CD4-positive, alpha-beta T cell (primary cell): Measurements from ENCODE around the gene CYBA. TPM values are rescaled to one million over a fixed set of nuclear protein-coding genes. Genes with fewer than 3 reads are reported as not detected.
A peak's percentile ranks its signal among the peaks of the same experiment; 100 is the strongest.

Source experiments
- ATAC-seq: fragments of 200-7000 bp; cut with Tn5 transposase; one replicate; pipeline ENCODE4 v1.10.0; 2022; ENCODE audit warnings: mild to moderate bottlenecking; ENCODE audit not compliant: poor library complexity
- CTCF ChIA-PET: fragments of 350-600 bp; sonication (Branson Sonifier 250); formaldehyde crosslinking; loops from one replicate; lab custom pipeline; 2021; ENCODE audit warnings: antibody characterized with exemption, inconsistent platforms; lab: Charles Lee
- POLR2A ChIA-PET: fragments of 350-600 bp; sonication (Branson Sonifier 250); formaldehyde crosslinking; loops from one replicate; lab custom pipeline; 2021; ENCODE audit warnings: antibody characterized with exemption, inconsistent platforms; lab: Charles Lee
- DNase-seq, 14 experiments: peaks; one replicate each; pipeline ENCODE4 v3.0.0-alpha.2; 2013 to 2020; ENCODE audit warnings: mixed read lengths in 2 of 14
- H3K27ac ChIP-seq, 2 donors: one replicate each; pipeline versions ENCODE4 v1.5.1 to v1.7.0; 2013; ENCODE audit warnings: low read length in 2 of 2, low read depth in 1 of 2, mild to moderate bottlenecking in 1 of 2
- H3K27me3 ChIP-seq, 2 experiments: 1 replicate in 1 of 2; 2 replicates in 1 of 2; pipeline versions ENCODE4 v1.6.1 to v1.7.0; 2013; ENCODE audit warnings: low read length in 2 of 2, control low read depth in 1 of 2, mild to moderate bottlenecking in 1 of 2, moderate library complexity in 1 of 2; ENCODE audit not compliant: insufficient read depth in 2 of 2, control insufficient read depth in 1 of 2
- H3K36me3 ChIP-seq: one replicate; pipeline ENCODE4 v1.6.1; 2013; ENCODE audit warnings: low read length, control low read depth; ENCODE audit not compliant: insufficient read depth
- H3K4me1 ChIP-seq: one replicate; pipeline ENCODE4 v1.6.1; 2013; ENCODE audit warnings: low read length, control low read depth; ENCODE audit not compliant: insufficient read depth
- H3K4me3 ChIP-seq: one replicate; pipeline ENCODE4 v1.5.1; 2013; ENCODE audit warnings: mild to moderate bottlenecking, low read length, moderate library complexity
- H3K9me3 ChIP-seq, 2 experiments: 1 replicate in 1 of 2; 2 replicates in 1 of 2; pipeline versions ENCODE4 v1.6.1 to v1.7.0; 2013; ENCODE audit warnings: low read length in 2 of 2, mild to moderate bottlenecking in 2 of 2, control low read depth in 1 of 2, moderate library complexity in 1 of 2; ENCODE audit not compliant: control insufficient read depth in 1 of 2, insufficient read depth in 1 of 2
- H3K27ac Mint-ChIP-seq: one replicate; pipeline ENCODE4 v1.8.0; 2020; ENCODE audit warnings: mixed read lengths
- H3K27me3 Mint-ChIP-seq: one replicate; pipeline ENCODE4 v1.8.0; 2021; ENCODE audit warnings: mixed read lengths
- H3K36me3 Mint-ChIP-seq: one replicate; pipeline ENCODE4 v1.8.0; 2021; ENCODE audit warnings: low read depth, mixed read lengths
- H3K4me1 Mint-ChIP-seq: one replicate; pipeline ENCODE4 v1.8.0; 2021; ENCODE audit warnings: low read depth, mixed read lengths
- H3K4me3 Mint-ChIP-seq: one replicate; pipeline ENCODE4 v1.8.0; 2020; ENCODE audit warnings: mild to moderate bottlenecking, mixed read lengths
- H3K9me3 Mint-ChIP-seq: one replicate; pipeline ENCODE4 v1.8.0; 2020; ENCODE audit warnings: mixed read lengths
- intact Hi-C, 2 experiments: fragments of 100-400 bp; cut with DNase I in 1 of 2; cut with micrococcal nuclease in 1 of 2; formaldehyde crosslinking; loops; one replicate each; pipeline versions ENCODE4 v1.15.1 to v1.9.0; 2023 to 2025; cut with DNase I, micrococcal nuclease
- total RNA-seq, 174 experiments: library from RNA in 2 of 174; stranded (reverse) in 2 of 174; gene quantifications; one replicate each; pipeline ENCODE4 v1.2.3 and lab custom pipeline; 2021 to 2026
- TF ChIP-seq, protein P1 (sequence below): fragments of 200-600 bp; IDR thresholded peaks from one replicate; pipeline ENCODE4 v1.8.0; 2022; ENCODE audit warnings: antibody characterized with exemption, mild to moderate bottlenecking

CYBA gene
- total RNA-seq, 2 experiments from 2014 or later: 292 to 294 TPM

DNA sequence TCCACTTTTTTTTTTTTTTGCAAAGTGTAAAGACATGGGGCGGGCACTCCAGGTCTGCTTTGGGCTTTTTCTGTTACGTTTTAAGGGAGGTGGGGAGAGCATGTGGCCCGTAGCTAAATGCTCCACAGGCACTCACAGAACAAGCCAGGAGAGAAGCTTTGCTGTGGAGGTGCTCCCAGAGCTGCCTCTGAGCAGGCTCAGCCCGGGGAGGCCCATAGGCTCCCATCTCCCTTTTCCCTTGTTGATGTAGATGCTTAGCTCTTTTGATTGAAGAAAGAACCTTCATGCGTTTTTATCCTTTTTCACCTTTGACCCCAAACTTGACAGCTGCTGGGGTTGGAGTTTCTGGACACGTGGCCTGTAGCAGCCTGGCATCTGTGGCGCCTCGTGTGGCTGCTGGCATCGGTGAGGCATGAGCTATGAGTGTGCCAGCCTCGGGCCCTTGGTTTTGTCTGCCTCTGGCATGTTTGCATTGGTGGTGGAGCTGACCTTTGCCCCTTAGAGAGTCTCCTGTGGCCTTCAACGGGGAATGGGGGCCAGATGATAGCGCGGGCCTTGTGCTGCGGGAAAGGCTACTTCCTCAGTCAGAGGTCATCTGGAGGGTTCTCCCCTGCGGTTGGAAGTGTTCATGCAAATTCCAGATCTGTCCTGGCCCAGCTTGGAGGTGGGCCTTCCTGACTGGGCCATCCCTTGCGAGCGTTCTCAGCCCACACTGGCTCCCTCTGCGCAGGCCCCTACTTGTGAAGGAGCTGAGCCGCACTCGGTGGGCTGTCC lies 32.5 kb downstream of the CYBA start:
- H3K9me3 ChIP-seq: no peaks in the 10 kb centered on the region
- no peak overlapping the region for H3K4me3 ChIP-seq
- peaks cover 50% of the 10 kb centered on the region for H3K36me3 ChIP-seq
- H3K4me3 Mint-ChIP-seq: no peak overlapping the region
- peaks cover 41% of the 10 kb centered on the region for H3K4me1 ChIP-seq
- H3K27ac ChIP-seq: peak overlapping the region in 1 of 2 donors; percentile 71
- ChIA-PET POLR2A (no interaction called here), CTCF (no interaction called here)
- no peak for ATAC-seq
- no peaks in the 10 kb centered on the region for H3K9me3 Mint-ChIP-seq
- TF ChIP-seq, protein P1, sequence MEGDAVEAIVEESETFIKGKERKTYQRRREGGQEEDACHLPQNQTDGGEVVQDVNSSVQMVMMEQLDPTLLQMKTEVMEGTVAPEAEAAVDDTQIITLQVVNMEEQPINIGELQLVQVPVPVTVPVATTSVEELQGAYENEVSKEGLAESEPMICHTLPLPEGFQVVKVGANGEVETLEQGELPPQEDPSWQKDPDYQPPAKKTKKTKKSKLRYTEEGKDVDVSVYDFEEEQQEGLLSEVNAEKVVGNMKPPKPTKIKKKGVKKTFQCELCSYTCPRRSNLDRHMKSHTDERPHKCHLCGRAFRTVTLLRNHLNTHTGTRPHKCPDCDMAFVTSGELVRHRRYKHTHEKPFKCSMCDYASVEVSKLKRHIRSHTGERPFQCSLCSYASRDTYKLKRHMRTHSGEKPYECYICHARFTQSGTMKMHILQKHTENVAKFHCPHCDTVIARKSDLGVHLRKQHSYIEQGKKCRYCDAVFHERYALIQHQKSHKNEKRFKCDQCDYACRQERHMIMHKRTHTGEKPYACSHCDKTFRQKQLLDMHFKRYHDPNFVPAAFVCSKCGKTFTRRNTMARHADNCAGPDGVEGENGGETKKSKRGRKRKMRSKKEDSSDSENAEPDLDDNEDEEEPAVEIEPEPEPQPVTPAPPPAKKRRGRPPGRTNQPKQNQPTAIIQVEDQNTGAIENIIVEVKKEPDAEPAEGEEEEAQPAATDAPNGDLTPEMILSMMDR: no peak
- H3K36me3 Mint-ChIP-seq: peaks cover 84% of the 10 kb centered on the region
- DNase-seq: no peak
- H3K27me3 ChIP-seq: no peaks in the 10 kb centered on the region
- intact Hi-C loops: no loop called here
- H3K27me3 Mint-ChIP-seq: no peaks in the 10 kb centered on the region
- H3K27ac Mint-ChIP-seq: peak overlapping the region; percentile 90
- peaks cover 23% of the 10 kb centered on the region for H3K4me1 Mint-ChIP-seq

DNA sequence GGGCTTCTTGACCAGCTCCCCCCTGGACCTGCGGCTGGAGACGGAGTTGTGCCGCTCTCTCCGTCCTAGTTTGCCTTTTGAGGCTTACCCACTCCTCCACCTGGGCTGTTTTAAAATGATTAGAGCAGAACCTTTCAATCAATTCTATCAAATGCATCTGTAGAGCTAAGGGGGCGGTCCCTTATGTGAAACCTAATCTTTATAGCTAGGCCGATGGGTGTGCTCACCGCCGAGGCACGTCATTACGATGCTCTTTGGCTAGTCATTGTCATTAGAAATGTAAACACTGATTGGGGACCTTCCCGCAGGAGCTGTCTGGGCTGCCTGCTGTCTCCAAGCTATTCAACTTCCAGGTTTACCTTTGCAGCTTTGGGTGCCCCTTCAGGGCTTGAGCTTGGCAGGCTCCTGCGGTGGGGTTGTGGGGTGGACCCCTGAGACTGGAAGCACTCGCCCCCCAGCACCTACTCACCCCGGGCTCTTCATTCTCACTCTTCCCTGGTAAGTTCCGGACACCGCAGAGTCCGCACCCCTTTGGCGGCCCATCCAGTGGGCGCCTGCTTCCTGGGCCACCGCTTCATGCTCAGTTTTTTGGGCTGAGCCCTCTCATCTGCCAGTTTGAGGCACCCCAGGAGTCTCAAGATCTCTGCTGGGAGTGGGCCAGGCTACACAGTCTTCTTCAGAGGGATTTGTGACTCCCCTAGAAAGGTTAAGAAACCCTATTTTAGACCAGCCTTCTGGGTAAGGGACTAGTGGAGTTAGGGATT lies 33.4 kb downstream of the CYBA start:
- DNase-seq (no peak), ATAC-seq (no peak)
- no peaks in the 10 kb centered on the region for H3K9me3 Mint-ChIP-seq
- peaks cover 41% of the 10 kb centered on the region for H3K4me1 ChIP-seq
- H3K27ac Mint-ChIP-seq: peak overlapping the region; percentile 90
- H3K27me3 Mint-ChIP-seq: no peaks in the 10 kb centered on the region
- CTCF ChIA-PET: no interaction called here
- TF ChIP-seq, protein P1: no peak
- no peak overlapping the region for H3K4me3 ChIP-seq
- peaks cover 46% of the 10 kb centered on the region for H3K36me3 ChIP-seq
- intact Hi-C loops: no loop called here
- no peak overlapping the region for H3K27ac ChIP-seq
- peaks cover 84% of the 10 kb centered on the region for H3K36me3 Mint-ChIP-seq
- POLR2A ChIA-PET: interaction anchor here (1.5 kb wide), 1 partner anchor 21 kb away, joined by 3 read pairs; the partner anchor contains the start of gene IL17C
- H3K4me3 Mint-ChIP-seq: no peak overlapping the region
- H3K27me3 ChIP-seq: no peaks in the 10 kb centered on the region
- peaks cover 28% of the 10 kb centered on the region for H3K4me1 Mint-ChIP-seq
- H3K9me3 ChIP-seq: no peaks in the 10 kb centered on the region

DNA sequence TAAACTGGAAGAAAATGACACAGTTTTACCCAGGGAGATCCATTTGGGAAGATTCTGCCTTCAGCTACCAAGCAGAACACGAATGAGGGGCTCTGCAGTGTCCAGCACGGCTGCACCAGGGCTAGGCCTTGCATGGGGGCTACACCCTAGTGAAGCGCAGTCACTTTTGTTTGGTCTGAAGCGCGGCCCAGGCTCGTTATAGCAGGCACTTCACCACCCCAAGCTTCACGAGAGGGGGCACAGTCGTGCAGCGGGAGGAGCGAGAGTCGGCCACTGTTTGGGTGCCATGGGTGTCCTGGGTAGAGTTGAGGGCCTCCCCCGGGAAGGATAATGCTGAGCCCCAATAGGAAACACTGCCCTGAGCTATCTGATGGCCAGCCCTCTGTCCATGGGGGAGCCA lies 34.1 kb downstream of the CYBA start:
- no peaks in the 10 kb centered on the region for H3K9me3 Mint-ChIP-seq
- peaks cover 28% of the 10 kb centered on the region for H3K4me1 Mint-ChIP-seq
- TF ChIP-seq, protein P1: no peak
- POLR2A ChIA-PET: interaction anchor here (1.5 kb wide), 1 partner anchor 21 kb away, joined by 3 read pairs; the partner anchor contains the start of gene IL17C
- Histone ChIP-seq H3K9me3 (no peaks in the 10 kb centered on the region), H3K4me3 (no peak overlapping the region), H3K36me3 (peaks cover 46% of the 10 kb centered on the region), H3K27me3 (no peaks in the 10 kb centered on the region), H3K4me1 (peaks cover 34% of the 10 kb centered on the region), H3K27ac (no peak overlapping the region)
- intact Hi-C loops: no loop called here
- H3K4me3 Mint-ChIP-seq: no peak overlapping the region
- ATAC-seq: no peak
- no peaks in the 10 kb centered on the region for H3K27me3 Mint-ChIP-seq
- peak overlapping the region; percentile 90 for H3K27ac Mint-ChIP-seq
- peaks cover 84% of the 10 kb centered on the region for H3K36me3 Mint-ChIP-seq
- DNase-seq: no peak
- CTCF ChIA-PET: no interaction called here
